Endothelial cell of umbilical vein (primary cell): ENCODE measurements around the gene HMCN1.

Experiments used
- CTCF ChIP-seq, 2 donors: IDR thresholded peaks; 1 replicate in 1 of 2; 2 replicates in 1 of 2; pipeline ENCODE4 v1.5.1; 2011; ENCODE audit warnings: low read length in 2 of 2, mild to moderate bottlenecking in 2 of 2, moderate library complexity in 2 of 2, control low read depth in 1 of 2, inconsistent platforms in 1 of 2, low read depth in 1 of 2; ENCODE audit not compliant: insufficient read depth in 1 of 2; ENCODE audit errors: extremely low read depth in 1 of 2
- JUN ChIP-seq: IDR thresholded peaks from 2 replicates; pipeline ENCODE4 v1.6.1; 2011; ENCODE audit warnings: borderline replicate concordance, low read depth; ENCODE audit not compliant: insufficient read length, insufficient read depth
- MYC ChIP-seq: IDR thresholded peaks from one replicate; pipeline ENCODE4 v1.6.1; 2011; ENCODE audit warnings: mild to moderate bottlenecking, low read depth, low read length
- POLR2A ChIP-seq: IDR thresholded peaks from 2 replicates; pipeline ENCODE4 v1.6.1; 2012; ENCODE audit warnings: low read depth, mild to moderate bottlenecking, control low read depth, low read length
- POLR2AphosphoS5 ChIP-seq: IDR thresholded peaks from 2 replicates; pipeline ENCODE4 v1.6.1; 2012; ENCODE audit warnings: low read depth, mild to moderate bottlenecking, control low read depth, low read length, moderate library complexity; ENCODE audit not compliant: insufficient read depth

- TF ChIP-seq CTCF (IDR thresholded peaks at IDR 0.05; ENCODE audit: extremely low read depth in 1 of 2, insufficient read depth in 1 of 2, low read depth in 1 of 2, low read length in 2 of 2) (no peak), JUN (no peak), POLR2AphosphoS5 (no peak), MYC (no peak), POLR2A (no peak)
Observed at GRCh38 chr1:186139701-186140100, 405.5 kb downstream of the HMCN1 start.
